Stimulated activated CD8-positive, alpha-beta memory T cell treated with anti-CD3 and anti-CD28 coated beads, Interleukin-15, amount 100 ng/mL, for 48 hours (primary cell): Measurements from ENCODE around the gene POMT1.
"Not testable (repeated sequence)": the region's sequence is repeated elsewhere in the genome, so short reads cannot be mapped to it uniquely, and the experiment has no call there.

Experiments used
- DNase-seq, 2 donors: peaks; one replicate each; pipeline ENCODE4 v3.0.0-alpha.2; 2020; ENCODE audit warnings: low read depth in 2 of 2

POMT1 gene

GRCh38 chr9:131496844-131497405 lies 5.8 kb upstream of the POMT1 start:
- DNase-seq: no peak

GRCh38 chr9:131499254-131499767 lies 3.4 kb upstream of the POMT1 start:
- no peak for DNase-seq

DNA sequence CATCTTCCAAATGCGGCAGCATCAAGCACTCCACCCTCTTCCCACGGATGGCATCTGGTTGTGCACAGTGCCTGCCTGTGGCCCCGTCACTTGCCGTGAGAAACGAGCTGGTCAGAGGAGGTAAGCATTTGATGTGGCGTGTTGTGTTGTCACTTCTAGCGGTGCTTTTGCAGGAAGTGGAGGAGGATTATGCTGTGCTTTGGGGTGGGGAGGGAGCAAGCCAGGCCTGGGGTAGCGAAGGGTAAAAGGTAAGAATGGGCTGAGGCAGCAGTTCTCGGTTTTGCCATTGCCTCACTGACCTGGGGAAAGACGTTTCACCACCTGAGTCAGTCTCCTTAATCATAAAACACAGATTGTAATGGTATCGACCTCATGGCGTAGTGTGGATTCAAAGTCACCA lies 2.3 kb upstream of the POMT1 start:
- peak; percentile 63 to 76 for DNase-seq

DNA sequence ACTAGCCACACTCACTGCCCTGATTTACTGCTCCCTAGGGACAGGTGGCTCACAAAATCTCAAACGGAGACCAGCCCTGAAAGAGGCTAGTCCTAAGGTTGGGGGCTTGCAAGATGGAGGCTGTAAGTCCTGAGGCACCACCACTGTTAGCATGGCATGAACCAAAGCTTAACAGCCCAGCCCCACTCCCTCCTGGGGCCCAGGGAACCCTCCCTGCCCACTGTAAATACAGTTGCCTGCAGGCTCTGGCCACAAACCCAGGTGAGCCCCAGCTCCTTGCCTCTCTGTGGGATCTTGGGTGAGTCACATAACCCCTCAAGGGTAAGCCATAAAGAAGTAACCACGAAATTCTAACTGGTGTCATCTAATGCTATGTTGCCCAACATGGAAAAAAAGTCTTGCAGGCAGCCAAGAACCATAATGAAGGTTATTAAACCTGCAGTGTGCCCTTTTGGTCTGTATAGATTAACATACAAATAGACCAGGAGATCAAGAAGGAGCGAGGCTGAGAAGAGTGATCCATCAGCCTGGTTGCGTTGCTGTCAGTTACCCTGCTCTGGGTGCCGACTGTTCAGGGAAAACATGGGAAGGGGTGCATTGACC lies 1.7 kb upstream of the POMT1 start:
- peak; percentile 59 to 66 for DNase-seq

DNA sequence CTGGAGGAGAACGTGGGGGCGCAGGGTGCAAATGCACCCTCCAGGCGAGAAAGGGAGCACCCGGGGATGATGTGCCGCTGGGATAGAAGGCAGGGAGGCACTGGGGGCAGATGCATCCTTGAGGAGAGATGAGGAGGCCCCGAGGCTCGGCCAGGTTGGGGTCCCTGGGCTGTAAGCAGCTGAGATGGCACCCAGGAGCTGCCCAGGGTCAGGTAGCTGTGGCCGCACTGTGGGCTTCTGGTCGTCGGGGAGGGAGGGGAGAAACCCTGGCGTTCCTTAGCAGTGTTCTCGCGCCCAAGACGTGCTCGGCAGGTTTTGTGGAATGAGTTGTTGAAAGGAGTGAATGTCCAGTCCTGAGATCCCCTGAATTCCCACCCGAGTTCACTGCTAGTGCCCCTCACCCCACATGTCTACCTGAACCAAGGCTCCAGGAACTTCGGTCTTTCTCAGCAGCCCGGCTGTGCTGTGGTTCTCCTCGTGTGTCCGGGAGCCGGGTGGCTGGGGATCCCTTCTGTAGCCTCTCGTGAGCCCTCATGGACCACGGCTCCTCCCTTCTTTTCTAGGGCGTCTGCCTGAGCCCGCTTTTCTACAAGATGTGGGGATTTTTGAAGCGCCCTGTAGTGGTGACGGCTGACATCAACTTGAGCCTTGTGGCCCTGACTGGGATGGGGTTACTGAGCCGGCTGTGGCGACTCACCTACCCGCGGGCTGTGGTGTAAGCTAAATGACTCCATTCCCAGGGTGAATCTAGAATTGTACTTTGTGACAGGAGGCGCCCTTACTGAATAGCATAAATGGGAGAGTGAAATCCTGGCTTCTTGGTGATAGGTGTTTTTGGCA lies 1.1 kb downstream of the POMT1 start:
- peak; percentile 69 to 79 for DNase-seq

DNA sequence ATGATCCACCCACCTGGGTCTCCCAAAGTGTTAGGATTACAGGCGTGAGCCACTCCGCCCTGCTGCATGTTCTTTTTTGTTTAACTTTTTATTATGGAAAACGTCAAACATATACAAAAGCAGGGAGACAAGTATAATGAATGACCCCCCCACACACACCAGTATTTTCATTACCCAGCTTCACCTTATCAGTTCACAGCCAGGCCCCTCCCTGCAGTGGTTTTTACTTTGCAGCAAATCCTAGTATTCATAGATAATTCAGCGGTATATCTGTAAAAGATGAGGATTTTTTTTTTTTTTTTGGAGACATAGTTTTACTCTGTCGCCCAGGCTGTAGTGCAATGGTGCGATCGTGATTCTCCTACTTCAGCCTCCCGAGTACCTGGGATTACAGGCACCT lies 2.3 kb downstream of the POMT1 start:
- no peak for DNase-seq

DNA sequence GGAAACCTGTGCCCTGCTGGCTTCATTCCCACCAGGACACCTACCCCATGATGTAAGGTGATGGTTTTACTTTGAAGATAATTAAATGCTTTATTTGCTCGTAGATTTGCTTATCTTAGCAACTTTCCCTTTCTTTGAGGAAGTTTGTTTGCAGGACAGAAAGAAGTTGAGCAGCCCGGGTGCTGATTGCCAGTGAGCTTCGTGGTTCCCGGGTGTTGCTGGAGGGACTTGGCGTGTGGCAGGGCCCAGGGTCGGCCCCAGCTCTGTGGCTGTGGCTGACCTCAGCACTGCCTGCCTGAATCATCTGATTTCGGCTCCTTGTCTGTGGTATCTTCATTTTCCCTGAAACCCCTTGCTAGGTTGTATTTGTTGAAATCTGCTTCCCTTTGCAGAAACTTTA lies 8.7 kb downstream of the POMT1 start:
- DNase-seq: no peak

GRCh38 chr9:131511880-131512279 lies 9.2 kb downstream of the POMT1 start:
- DNase-seq: no peak

GRCh38 chr9:131513177-131513576 lies 10.5 kb downstream of the POMT1 start:
- DNase-seq: no peak

- DNase-seq: not testable (repeated sequence)
Measured at GRCh38 chr9:131515559-131516031, 12.9 kb downstream of the POMT1 start.

- no peak for DNase-seq
Measured at GRCh38 chr9:131516100-131516499, 13.4 kb downstream of the POMT1 start.

GRCh38 chr9:131516930-131517329 lies 14.2 kb downstream of the POMT1 start:
- no peak for DNase-seq

- DNase-seq: no peak
Measured at GRCh38 chr9:131517761-131518190, 15.1 kb downstream of the POMT1 start.

GRCh38 chr9:131518553-131518952 lies 15.8 kb downstream of the POMT1 start:
- DNase-seq: no peak

- DNase-seq: no peak
Measured at GRCh38 chr9:131520503-131520902, 17.8 kb downstream of the POMT1 start.

DNA sequence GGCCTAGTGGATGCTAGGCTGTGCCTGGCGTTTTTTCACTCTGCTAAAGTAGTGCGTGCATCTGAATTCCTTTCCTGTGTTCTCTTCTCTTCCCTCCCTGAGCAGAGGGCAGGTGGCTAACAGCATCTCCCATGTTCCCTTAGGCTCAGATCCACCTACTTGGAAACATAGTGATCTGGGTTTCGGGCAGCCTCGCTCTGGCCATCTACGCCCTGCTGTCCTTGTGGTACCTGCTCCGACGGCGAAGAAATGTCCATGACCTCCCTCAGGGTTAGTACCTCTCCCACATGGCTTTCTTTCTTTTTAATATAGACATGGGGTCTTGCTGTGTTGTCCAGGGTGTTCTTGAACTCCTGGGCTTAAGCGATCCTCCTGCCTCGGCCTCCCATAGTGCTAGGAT lies 18.5 kb downstream of the POMT1 start:
- DNase-seq: no peak

DNA sequence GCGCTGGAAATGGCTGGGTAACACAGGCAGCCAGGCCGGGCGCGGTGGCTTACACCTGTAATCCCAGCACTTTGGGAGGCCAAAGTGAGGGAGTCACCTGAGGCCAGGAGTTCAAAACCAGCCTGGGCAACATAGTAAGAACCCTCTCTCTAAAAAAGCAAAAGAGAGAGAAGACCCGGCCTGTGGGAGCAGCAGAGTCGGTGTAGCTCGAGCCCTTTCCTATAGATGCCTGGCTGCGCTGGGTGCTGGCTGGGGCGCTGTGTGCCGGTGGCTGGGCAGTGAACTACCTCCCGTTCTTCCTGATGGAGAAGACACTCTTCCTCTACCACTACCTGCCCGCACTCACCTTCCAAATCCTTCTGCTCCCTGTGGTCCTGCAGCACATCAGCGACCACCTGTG lies 19.1 kb downstream of the POMT1 start:
- no peak for DNase-seq

DNA sequence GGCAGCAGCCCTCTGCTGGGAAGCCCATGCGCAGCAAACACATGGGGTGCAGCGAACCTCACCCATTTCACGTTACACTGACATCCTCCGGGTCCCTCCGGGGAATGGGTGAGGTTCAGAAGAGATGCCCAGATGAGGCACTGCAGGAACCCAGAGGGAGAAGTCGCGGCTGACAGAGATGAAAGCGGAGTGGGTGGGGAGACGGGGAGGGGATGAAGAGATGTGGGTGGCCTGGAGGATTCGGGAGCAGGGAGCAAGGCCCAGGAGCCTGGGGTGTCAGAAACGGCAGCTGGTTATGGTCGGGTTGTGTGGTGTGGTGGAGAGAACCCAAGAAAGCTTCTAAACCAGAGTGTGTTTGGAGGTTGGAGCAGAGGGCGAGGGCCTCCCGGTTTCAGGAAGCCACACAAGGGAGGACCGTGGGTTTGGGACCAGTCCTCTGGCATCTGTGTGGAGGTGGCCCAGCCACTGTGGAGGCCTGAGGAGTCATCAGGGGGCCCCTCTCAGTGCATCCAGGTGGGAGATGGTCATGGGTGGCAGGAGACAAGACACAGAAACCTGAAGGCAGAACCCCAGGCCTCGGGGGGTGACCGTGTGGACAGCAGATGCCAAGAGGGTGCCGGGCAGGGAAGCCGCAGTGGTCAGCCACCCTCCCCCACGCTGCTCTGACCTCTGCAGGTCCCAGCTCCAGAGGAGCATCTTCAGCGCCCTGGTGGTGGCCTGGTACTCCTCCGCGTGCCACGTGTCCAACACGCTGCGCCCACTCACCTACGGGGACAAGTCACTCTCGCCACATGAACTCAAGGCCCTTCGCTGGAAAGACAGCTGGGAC lies 19.8 kb downstream of the POMT1 start:
- no peak for DNase-seq

GRCh38 chr9:131523086-131523388 lies 20.3 kb downstream of the POMT1 start:
- DNase-seq: no peak

DNA sequence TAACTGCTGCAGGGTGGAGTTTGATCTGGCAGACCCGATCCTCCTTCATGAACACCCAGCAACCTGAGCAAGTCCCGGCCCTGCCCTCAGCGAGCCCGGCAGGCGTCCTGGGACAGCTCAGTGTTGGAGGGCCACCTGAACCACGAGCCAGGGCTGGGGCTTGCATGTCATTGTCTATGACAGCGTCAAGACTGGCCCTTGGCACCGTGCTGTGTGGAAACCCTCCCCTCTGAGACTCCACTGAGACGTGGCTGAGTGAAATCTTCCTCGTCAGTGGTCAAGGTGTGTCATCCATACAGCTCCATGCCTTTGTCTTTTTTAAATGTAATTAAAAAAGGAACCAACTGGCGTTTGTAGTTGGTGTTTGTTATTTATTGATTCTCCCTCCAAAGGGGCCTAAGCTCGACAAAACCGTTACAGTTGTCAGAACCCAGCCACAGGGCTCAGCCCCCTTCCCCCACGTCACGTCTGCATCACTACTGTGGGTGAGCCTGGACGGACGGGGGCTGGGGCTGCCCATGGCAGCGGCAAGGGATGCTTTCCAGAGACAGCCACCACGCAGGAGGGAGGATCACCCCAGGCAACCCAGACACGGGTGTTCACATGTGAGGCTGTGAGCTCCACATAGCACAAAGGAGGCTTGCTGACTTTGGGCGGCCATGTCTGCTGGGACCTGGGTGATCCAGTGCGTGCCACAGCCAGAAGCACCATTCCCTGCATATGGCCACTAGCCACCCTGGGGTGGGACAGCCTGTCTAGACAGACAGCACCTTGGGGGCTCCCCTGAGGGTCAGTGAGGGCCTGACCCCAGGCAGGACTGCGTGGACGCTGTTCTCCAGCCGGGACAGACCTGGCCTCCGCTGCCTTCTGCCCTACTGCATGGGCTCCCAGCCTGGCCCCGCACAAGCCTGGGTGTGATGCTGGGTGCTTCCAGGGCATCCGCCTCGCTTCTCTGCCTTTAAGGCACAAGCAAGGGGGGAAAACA lies 21.0 kb downstream of the POMT1 start:
- DNase-seq: no peak
